Stimulated activated effector memory CD8-positive, alpha-beta T cell treated with anti-CD3 and anti-CD28 coated beads, Interleukin-12 subunit alpha, Interleukin-12 subunit beta, amount 100 ng/mL, for 72 hours (primary cell): ENCODE data around the gene ZC3H12D.
"Not testable (repeated sequence)": the region's sequence is repeated elsewhere in the genome, so short reads cannot be mapped to it uniquely, and the experiment has no call there.

Experiments
- ATAC-seq: fragments of 150-1000 bp; cut with Tn5 transposase; 2 replicates; pipeline ENCODE4 v1.10.0; 2021
- DNase-seq, 2 donors: peaks; one replicate each; pipeline ENCODE4 v3.0.0; 2021 to 2022; ENCODE audit warnings: low spot score in 2 of 2
- H3K27ac Mint-ChIP-seq: one replicate; pipeline ENCODE4 v1.8.0; 2022; ENCODE audit warnings: mild to moderate bottlenecking, mixed read lengths
- H3K36me3 Mint-ChIP-seq: one replicate; pipeline ENCODE4 v1.8.0; 2022; ENCODE audit warnings: mild to moderate bottlenecking, mixed read lengths
- H3K4me1 Mint-ChIP-seq: one replicate; pipeline ENCODE4 v1.8.0; 2022; ENCODE audit warnings: mixed read lengths
- H3K4me3 Mint-ChIP-seq: one replicate; pipeline ENCODE4 v1.8.0; 2022; ENCODE audit warnings: mild to moderate bottlenecking, mixed read lengths
- H3K9me3 Mint-ChIP-seq: one replicate; pipeline ENCODE4 v1.8.0; 2022; ENCODE audit warnings: mixed read lengths

ZC3H12D gene

GRCh38 chr6:149474108-149474935 is 10.5 kb downstream of the ZC3H12D start:
- Mint-ChIP-seq H3K36me3 (peaks cover 100% of the 10 kb centered on the region), H3K4me3 (peak overlapping the region; percentile 30)

GRCh38 chr6:149473080-149474052 is 11.4 kb downstream of the ZC3H12D start:
- peak overlapping the region; percentile 70 for H3K27ac Mint-ChIP-seq
- H3K4me1 Mint-ChIP-seq = peaks cover 47% of the 10 kb centered on the region

More at GRCh38 chr6:149474108-149474935, 10.5 kb downstream of the ZC3H12D start:
- DNase-seq (no peak), ATAC-seq (no peak)
- Mint-ChIP-seq H3K27ac (peak overlapping the region; percentile 70), H3K9me3 (no peaks in the 10 kb centered on the region), H3K4me1 (peaks cover 50% of the 10 kb centered on the region)

GRCh38 chr6:149472241-149472640 is 12.6 kb downstream of the ZC3H12D start:
- peaks cover 100% of the 10 kb centered on the region for H3K36me3 Mint-ChIP-seq
- H3K27ac Mint-ChIP-seq = peak overlapping the region; percentile 85
- H3K9me3 Mint-ChIP-seq = no peaks in the 10 kb centered on the region
- peaks cover 48% of the 10 kb centered on the region for H3K4me1 Mint-ChIP-seq
- ATAC-seq (peak; percentile 15), DNase-seq (no peak)
- H3K4me3 Mint-ChIP-seq = peak overlapping the region; percentile 16

More at GRCh38 chr6:149473080-149474052, 11.4 kb downstream of the ZC3H12D start:
- Mint-ChIP-seq H3K4me3 (peak overlapping the region; percentile 31), H3K36me3 (peaks cover 100% of the 10 kb centered on the region), H3K9me3 (no peaks in the 10 kb centered on the region)
- ATAC-seq (no peak), DNase-seq (no peak)

GRCh38 chr6:149471801-149472200 is 13.0 kb downstream of the ZC3H12D start:
- DNase-seq (no peak), ATAC-seq (peak; percentile 58)
- peak overlapping the region; percentile 16 for H3K4me3 Mint-ChIP-seq
- peaks cover 100% of the 10 kb centered on the region for H3K36me3 Mint-ChIP-seq
- H3K27ac Mint-ChIP-seq = peak overlapping the region; percentile 85
- peaks cover 44% of the 10 kb centered on the region for H3K4me1 Mint-ChIP-seq
- H3K9me3 Mint-ChIP-seq = no peaks in the 10 kb centered on the region

GRCh38 chr6:149470948-149471347 is 13.9 kb downstream of the ZC3H12D start:
- H3K27ac Mint-ChIP-seq = no peak overlapping the region
- DNase-seq (no peak), ATAC-seq (no peak)
- no peaks in the 10 kb centered on the region for H3K9me3 Mint-ChIP-seq
- peaks cover 42% of the 10 kb centered on the region for H3K4me1 Mint-ChIP-seq
- peaks cover 100% of the 10 kb centered on the region for H3K36me3 Mint-ChIP-seq
- no peak overlapping the region for H3K4me3 Mint-ChIP-seq

- peak overlapping the region; percentile 80 for H3K27ac Mint-ChIP-seq
- H3K36me3 Mint-ChIP-seq = peaks cover 100% of the 10 kb centered on the region
- H3K4me3 Mint-ChIP-seq = peak overlapping the region; percentile 33
- H3K4me1 Mint-ChIP-seq = peaks cover 60% of the 10 kb centered on the region
- H3K9me3 Mint-ChIP-seq = no peaks in the 10 kb centered on the region
- ATAC-seq (no peak), DNase-seq (no peak)
These were observed 16.6 kb downstream of the ZC3H12D start for GRCh38 chr6:149468179-149468578.

- no peak overlapping the region for H3K27ac Mint-ChIP-seq
- no peak overlapping the region for H3K4me3 Mint-ChIP-seq
- DNase-seq (no peak), ATAC-seq (no peak)
- H3K9me3 Mint-ChIP-seq = no peaks in the 10 kb centered on the region
- H3K4me1 Mint-ChIP-seq = peaks cover 63% of the 10 kb centered on the region
- H3K36me3 Mint-ChIP-seq = peaks cover 100% of the 10 kb centered on the region
These were observed 17.5 kb downstream of the ZC3H12D start for GRCh38 chr6:149467265-149467664.

GRCh38 chr6:149464411-149464810 is 20.4 kb downstream of the ZC3H12D start:
- no peak for DNase-seq
- H3K4me1 Mint-ChIP-seq = peaks cover 48% of the 10 kb centered on the region
- peaks cover 100% of the 10 kb centered on the region for H3K36me3 Mint-ChIP-seq
- H3K4me3 Mint-ChIP-seq = peak overlapping the region; percentile 13
- no peaks in the 10 kb centered on the region for H3K9me3 Mint-ChIP-seq
- ATAC-seq = peak; percentile 41
- peak overlapping the region; percentile 64 for H3K27ac Mint-ChIP-seq

GRCh38 chr6:149463781-149464180 is 21.0 kb downstream of the ZC3H12D start:
- no peak for ATAC-seq
- no peak for DNase-seq
- peak overlapping the region; percentile 64 for H3K27ac Mint-ChIP-seq
- no peak overlapping the region for H3K4me3 Mint-ChIP-seq
- H3K9me3 Mint-ChIP-seq = no peaks in the 10 kb centered on the region
- H3K36me3 Mint-ChIP-seq = peaks cover 100% of the 10 kb centered on the region
- peaks cover 52% of the 10 kb centered on the region for H3K4me1 Mint-ChIP-seq

- Mint-ChIP-seq H3K4me1 (peaks cover 45% of the 10 kb centered on the region), H3K27ac (peak overlapping the region; percentile 64), H3K36me3 (peaks cover 100% of the 10 kb centered on the region)
- H3K9me3 Mint-ChIP-seq, DNase-seq, H3K4me3 Mint-ChIP-seq, ATAC-seq: not testable (repeated sequence)
These were observed 22.1 kb downstream of the ZC3H12D start for GRCh38 chr6:149462712-149463111.

GRCh38 chr6:149461670-149462069 is 23.1 kb downstream of the ZC3H12D start:
- peaks cover 45% of the 10 kb centered on the region for H3K4me1 Mint-ChIP-seq
- ATAC-seq = no peak
- no peak overlapping the region for H3K4me3 Mint-ChIP-seq
- H3K36me3 Mint-ChIP-seq = peaks cover 100% of the 10 kb centered on the region
- DNase-seq = no peak
- no peaks in the 10 kb centered on the region for H3K9me3 Mint-ChIP-seq
- no peak overlapping the region for H3K27ac Mint-ChIP-seq

- H3K9me3 Mint-ChIP-seq, DNase-seq, ATAC-seq, H3K27ac Mint-ChIP-seq, H3K4me3 Mint-ChIP-seq: not testable (repeated sequence)
- peaks cover 100% of the 10 kb centered on the region for H3K36me3 Mint-ChIP-seq
- H3K4me1 Mint-ChIP-seq = peaks cover 43% of the 10 kb centered on the region
These were observed 24.6 kb downstream of the ZC3H12D start for GRCh38 chr6:149460249-149460648.

GRCh38 chr6:149459761-149460160 is 25.1 kb downstream of the ZC3H12D start:
- no peak for DNase-seq
- Mint-ChIP-seq H3K4me1 (peaks cover 43% of the 10 kb centered on the region), H3K36me3 (peaks cover 100% of the 10 kb centered on the region), H3K9me3 (no peaks in the 10 kb centered on the region), H3K27ac (no peak overlapping the region), H3K4me3 (no peak overlapping the region)
- ATAC-seq = no peak

- H3K9me3 Mint-ChIP-seq = no peaks in the 10 kb centered on the region
- H3K4me3 Mint-ChIP-seq = no peak overlapping the region
- ATAC-seq (no peak), DNase-seq (no peak)
- peak overlapping the region; percentile 29 for H3K27ac Mint-ChIP-seq
- H3K4me1 Mint-ChIP-seq = peaks cover 34% of the 10 kb centered on the region
- peaks cover 100% of the 10 kb centered on the region for H3K36me3 Mint-ChIP-seq
These were observed 26.0 kb downstream of the ZC3H12D start for GRCh38 chr6:149458806-149459205.

GRCh38 chr6:149458196-149458595 is 26.6 kb downstream of the ZC3H12D start:
- Mint-ChIP-seq H3K4me3 (no peak overlapping the region), H3K27ac (peak overlapping the region; percentile 29), H3K4me1 (peaks cover 27% of the 10 kb centered on the region), H3K36me3 (peaks cover 100% of the 10 kb centered on the region), H3K9me3 (no peaks in the 10 kb centered on the region)
- DNase-seq (no peak), ATAC-seq (no peak)
